Chondrocyte (in vitro differentiated cells): ENCODE measurements around the gene VAV2. TPM values are rescaled to one million over a fixed set of nuclear protein-coding genes. Genes with fewer than 3 reads are reported as not detected.

Source experiments
- DNase-seq: peaks from one replicate; pipeline ENCODE4 v3.0.0; 2021; ENCODE audit warnings: mixed read lengths, low spot score
- H3K27ac Mint-ChIP-seq: one replicate; pipeline ENCODE4 v1.8.0; 2021; ENCODE audit warnings: mild to moderate bottlenecking, moderate library complexity, mixed read lengths; ENCODE audit not compliant: unreplicated experiment
- H3K27me3 Mint-ChIP-seq: 2 replicates; pipeline ENCODE4 v1.8.0; 2021; ENCODE audit warnings: low read depth, mixed read lengths
- H3K36me3 Mint-ChIP-seq: 2 replicates; pipeline ENCODE4 v1.8.0; 2021; ENCODE audit warnings: low read depth, mixed read lengths
- H3K4me1 Mint-ChIP-seq: 2 replicates; pipeline ENCODE4 v1.8.0; 2021; ENCODE audit warnings: low read depth, mild to moderate bottlenecking, mixed read lengths
- H3K4me3 Mint-ChIP-seq: one replicate; pipeline ENCODE4 v1.8.0; 2021; ENCODE audit warnings: mild to moderate bottlenecking, moderate library complexity, mixed read lengths; ENCODE audit not compliant: unreplicated experiment
- H3K9me3 Mint-ChIP-seq: 2 replicates; pipeline ENCODE4 v1.8.0; 2021; ENCODE audit warnings: low read depth, mixed read lengths
- CTCF ChIP-seq: fragments of 200-600 bp; sonication (generic); IDR thresholded peaks from 2 replicates; pipeline ENCODE4 v1.5.0; 2021; ENCODE audit warnings: antibody characterized with exemption, mild to moderate bottlenecking, moderate library complexity
- total RNA-seq: library from RNA; stranded (reverse); gene quantifications from 3 replicates; pipeline ENCODE4 v1.2.1, GENCODE V29; 2021

VAV2 gene
- total RNA-seq, 1 donor from 2014 or later, result 17.7 TPM

GRCh38 chr9:133953621-133953975 lies 38.5 kb downstream of the VAV2 start:
- peaks cover 48% of the 10 kb centered on the region for H3K4me1 Mint-ChIP-seq
- H3K9me3 Mint-ChIP-seq, result no peaks in the 10 kb centered on the region
- TF ChIP-seq CTCF, result no peak
- no peaks in the 10 kb centered on the region for H3K36me3 Mint-ChIP-seq
- no peaks in the 10 kb centered on the region for H3K27me3 Mint-ChIP-seq
- no peak overlapping the region for H3K4me3 Mint-ChIP-seq
- DNase-seq, result peak; percentile 77
- H3K27ac Mint-ChIP-seq, result no peak overlapping the region

DNA sequence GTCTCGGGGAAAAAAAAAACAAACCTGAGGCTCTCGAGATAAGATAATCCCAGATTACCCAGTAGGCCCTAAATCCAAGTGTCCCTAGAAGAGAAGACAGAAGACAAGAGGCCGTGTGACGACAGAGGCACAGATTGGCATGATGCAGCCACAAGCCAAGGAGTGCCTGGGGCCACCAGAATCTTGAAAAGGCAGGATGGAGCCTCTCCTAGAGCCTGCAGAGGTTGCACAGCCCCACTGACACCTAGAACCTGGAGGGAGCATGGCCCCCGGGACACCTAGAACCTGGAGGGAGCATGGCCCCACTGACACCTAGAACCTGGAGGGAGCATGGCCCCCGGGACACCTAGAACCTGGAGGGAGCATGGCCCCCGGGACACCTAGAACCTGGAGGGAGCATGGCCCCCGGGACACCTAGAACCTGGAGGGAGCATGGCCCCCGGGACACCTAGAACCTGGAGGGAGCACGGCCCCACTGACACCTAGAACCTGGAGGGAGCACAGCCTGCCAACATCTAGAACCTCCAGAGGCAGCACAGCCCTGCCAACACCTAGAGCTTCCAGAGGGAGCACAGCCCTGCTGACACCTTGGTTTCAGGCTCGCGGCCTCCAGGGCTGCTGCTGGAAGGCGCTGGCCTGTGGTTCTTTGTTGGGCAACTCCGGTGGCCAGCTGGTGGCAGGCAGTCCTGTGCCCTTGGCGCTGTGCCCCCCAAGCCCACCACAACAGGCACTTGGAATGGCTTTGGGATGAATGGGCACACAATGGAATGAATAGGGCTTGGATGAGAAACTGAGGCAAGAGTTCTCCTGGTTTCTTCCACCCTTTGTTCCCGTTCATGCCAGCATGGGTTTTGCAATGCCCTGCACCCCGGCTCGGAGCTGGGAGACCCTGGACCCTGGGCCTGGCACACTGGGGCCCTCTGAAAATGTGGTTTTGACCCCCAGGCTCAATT lies 39.2 kb downstream of the VAV2 start:
- peak; percentile 54 for DNase-seq
- TF ChIP-seq CTCF, result no peak
- no peak overlapping the region for H3K4me3 Mint-ChIP-seq
- no peaks in the 10 kb centered on the region for H3K9me3 Mint-ChIP-seq
- H3K27ac Mint-ChIP-seq, result no peak overlapping the region
- H3K36me3 Mint-ChIP-seq, result no peaks in the 10 kb centered on the region
- no peaks in the 10 kb centered on the region for H3K27me3 Mint-ChIP-seq
- peaks cover 42% of the 10 kb centered on the region for H3K4me1 Mint-ChIP-seq

DNA sequence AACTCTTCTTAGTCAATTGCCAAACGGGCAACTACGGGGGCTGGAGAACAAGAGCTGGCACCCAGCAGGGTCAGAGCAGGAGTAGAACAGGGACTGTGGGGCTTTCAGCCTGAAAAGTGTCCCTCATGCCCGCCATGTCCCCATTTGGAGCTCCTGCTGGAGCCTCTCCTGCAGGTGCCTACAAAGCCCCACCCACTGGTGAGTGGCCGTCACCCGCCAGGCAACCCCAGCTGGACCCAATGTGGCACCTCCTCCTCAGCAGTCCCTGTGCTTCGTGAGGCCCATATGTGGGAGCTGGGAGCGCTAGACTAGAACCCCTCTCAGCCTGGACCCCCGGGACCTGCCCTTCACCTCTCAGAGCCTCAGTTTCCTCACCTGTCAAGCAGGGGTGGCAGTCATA lies 40.9 kb downstream of the VAV2 start:
- TF ChIP-seq CTCF, result no peak
- H3K9me3 Mint-ChIP-seq, result no peaks in the 10 kb centered on the region
- peak; percentile 86 for DNase-seq
- H3K27me3 Mint-ChIP-seq, result no peaks in the 10 kb centered on the region
- H3K36me3 Mint-ChIP-seq, result no peaks in the 10 kb centered on the region
- no peak overlapping the region for H3K4me3 Mint-ChIP-seq
- peaks cover 28% of the 10 kb centered on the region for H3K4me1 Mint-ChIP-seq
- H3K27ac Mint-ChIP-seq, result no peak overlapping the region

DNA sequence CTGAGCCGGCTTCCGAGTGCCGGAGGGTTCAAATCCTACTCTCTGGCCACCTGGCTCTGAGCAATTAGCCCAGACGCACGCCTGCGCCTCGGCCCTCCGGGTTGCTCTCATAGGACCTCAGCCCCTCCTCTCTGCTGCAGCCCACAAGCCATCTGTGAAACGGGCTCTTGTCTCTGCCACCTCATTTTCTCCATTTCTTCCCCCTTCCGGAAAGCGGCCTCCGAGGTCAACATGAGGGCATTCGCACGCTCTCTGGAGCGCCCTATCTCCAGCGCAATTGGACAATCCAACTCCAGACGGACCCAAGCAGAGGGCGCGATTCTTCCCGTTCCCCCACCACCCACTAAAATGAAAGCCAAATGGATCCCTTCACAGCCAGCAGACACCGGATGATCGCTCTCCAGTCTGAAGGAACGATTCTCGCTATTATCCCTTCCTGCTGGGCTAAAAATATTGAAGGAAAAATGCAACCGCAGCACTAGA lies 41.5 kb downstream of the VAV2 start:
- DNase-seq, result peak; percentile 53
- no peaks in the 10 kb centered on the region for H3K9me3 Mint-ChIP-seq
- no peaks in the 10 kb centered on the region for H3K36me3 Mint-ChIP-seq
- TF ChIP-seq CTCF, result no peak
- peak overlapping the region; percentile 53 for H3K4me3 Mint-ChIP-seq
- peak overlapping the region; percentile 73 for H3K27ac Mint-ChIP-seq
- H3K27me3 Mint-ChIP-seq, result no peaks in the 10 kb centered on the region
- H3K4me1 Mint-ChIP-seq, result peaks cover 24% of the 10 kb centered on the region

DNA sequence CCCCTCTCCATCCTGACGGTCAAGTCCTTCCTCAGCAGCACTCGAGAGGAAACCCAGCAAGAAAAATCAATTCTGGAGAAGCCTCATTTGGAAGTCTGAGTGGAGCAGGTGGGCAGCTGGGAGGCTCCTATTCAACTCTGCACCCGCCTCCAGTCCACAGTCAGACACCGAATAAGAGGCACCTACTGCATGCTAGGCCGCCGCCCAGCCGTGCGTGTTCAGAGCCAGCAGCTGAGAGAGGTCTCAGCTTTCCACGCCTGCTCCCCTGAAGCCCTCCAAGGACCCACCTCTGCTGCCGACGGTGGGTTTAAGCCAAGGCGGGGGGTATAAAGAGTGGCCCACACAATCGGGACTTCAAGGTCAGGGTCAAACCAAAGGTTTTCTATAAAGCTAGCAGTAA lies 41.9 kb downstream of the VAV2 start:
- Mint-ChIP-seq H3K36me3 (no peaks in the 10 kb centered on the region), H3K27ac (no peak overlapping the region), H3K4me1 (peaks cover 24% of the 10 kb centered on the region), H3K4me3 (no peak overlapping the region), H3K27me3 (no peaks in the 10 kb centered on the region), H3K9me3 (no peaks in the 10 kb centered on the region)
- no peak for TF ChIP-seq CTCF
- DNase-seq, result peak; percentile 71
